ENCODE measurements around the gene NNAT.

NNAT gene

GRCh38 chr20:37494301-37494700 lies 26.7 kb upstream of the NNAT start:
- H3K27ac ChIP-seq (ENCODE audit: low read depth, low read length, poor library complexity, severe bottlenecking) = no peak overlapping the region
- no peaks in the 10 kb centered on the region for H3K79me2 ChIP-seq (ENCODE audit: insufficient read depth, low read length)
- H3K36me3 ChIP-seq (ENCODE audit: insufficient read depth, low read length) = no peaks in the 10 kb centered on the region
- no peaks in the 10 kb centered on the region for H3F3A ChIP-seq (ENCODE audit: insufficient read depth, low read length)
- no peaks in the 10 kb centered on the region for H3K9me2 ChIP-seq (ENCODE audit: low read depth, low read length)
- no peak overlapping the region for H3K4me2 ChIP-seq (ENCODE audit: low read length)
- no peaks in the 10 kb centered on the region for H4K20me1 ChIP-seq (ENCODE audit: insufficient read depth, low read length)
- no peaks in the 10 kb centered on the region for H3K27me3 ChIP-seq (ENCODE audit: insufficient read depth, low read length)
- no peaks in the 10 kb centered on the region for H3K9me3 ChIP-seq (ENCODE audit: low read length)
- H2AFZ ChIP-seq (ENCODE audit: low read length) = no peak overlapping the region
- no peak for TF ChIP-seq CTCF (IDR thresholded peaks at IDR 0.05; ENCODE audit: low read length)
- TF ChIP-seq EZH2 (IDR thresholded peaks at IDR 0.05; ENCODE audit: borderline replicate concordance, low read length) = no peak
- no peak overlapping the region for H3K9ac ChIP-seq (ENCODE audit: low read length)
- no peaks in the 10 kb centered on the region for H3K4me1 ChIP-seq (ENCODE audit: insufficient read depth, low read length, severe bottlenecking)
- no peak overlapping the region for H3K4me3 ChIP-seq (ENCODE audit: low read depth, low read length, poor library complexity, severe bottlenecking)

GRCh38 chr20:37494796-37495195 lies 26.3 kb upstream of the NNAT start:
- Histone ChIP-seq H3K4me2 (ENCODE audit: low read length) (no peak overlapping the region), H3K9ac (ENCODE audit: low read length) (no peak overlapping the region), H3K27ac (ENCODE audit: low read depth, low read length, poor library complexity, severe bottlenecking) (no peak overlapping the region), H3K4me3 (ENCODE audit: low read depth, low read length, poor library complexity, severe bottlenecking) (no peak overlapping the region), H3K36me3 (ENCODE audit: insufficient read depth, low read length) (no peaks in the 10 kb centered on the region), H3K79me2 (ENCODE audit: insufficient read depth, low read length) (no peaks in the 10 kb centered on the region), H3F3A (ENCODE audit: insufficient read depth, low read length) (no peaks in the 10 kb centered on the region), H3K4me1 (ENCODE audit: insufficient read depth, low read length, severe bottlenecking) (no peaks in the 10 kb centered on the region), H3K9me3 (ENCODE audit: low read length) (no peaks in the 10 kb centered on the region), H3K9me2 (ENCODE audit: low read depth, low read length) (no peaks in the 10 kb centered on the region), H3K27me3 (ENCODE audit: insufficient read depth, low read length) (no peaks in the 10 kb centered on the region), H4K20me1 (ENCODE audit: insufficient read depth, low read length) (no peaks in the 10 kb centered on the region), H2AFZ (ENCODE audit: low read length) (no peak overlapping the region)
- TF ChIP-seq EZH2 (IDR thresholded peaks at IDR 0.05; ENCODE audit: borderline replicate concordance, low read length) = no peak
- TF ChIP-seq CTCF (IDR thresholded peaks at IDR 0.05; ENCODE audit: low read length) = no peak

GRCh38 chr20:37498066-37498665 lies 22.9 kb upstream of the NNAT start:
- TF ChIP-seq CTCF (IDR thresholded peaks at IDR 0.05; ENCODE audit: low read length) (no peak), EZH2 (IDR thresholded peaks at IDR 0.05; ENCODE audit: borderline replicate concordance, low read length) (no peak)
- Histone ChIP-seq H3K9ac (ENCODE audit: low read length) (no peak overlapping the region), H3K9me2 (ENCODE audit: low read depth, low read length) (no peaks in the 10 kb centered on the region), H3F3A (ENCODE audit: insufficient read depth, low read length) (no peaks in the 10 kb centered on the region), H3K4me3 (ENCODE audit: low read depth, low read length, poor library complexity, severe bottlenecking) (no peak overlapping the region), H3K9me3 (ENCODE audit: low read length) (no peaks in the 10 kb centered on the region), H4K20me1 (ENCODE audit: insufficient read depth, low read length) (no peaks in the 10 kb centered on the region), H3K4me1 (ENCODE audit: insufficient read depth, low read length, severe bottlenecking) (no peaks in the 10 kb centered on the region), H3K27me3 (ENCODE audit: insufficient read depth, low read length) (no peaks in the 10 kb centered on the region), H3K79me2 (ENCODE audit: insufficient read depth, low read length) (no peaks in the 10 kb centered on the region), H3K27ac (ENCODE audit: low read depth, low read length, poor library complexity, severe bottlenecking) (no peak overlapping the region), H3K4me2 (ENCODE audit: low read length) (no peak overlapping the region), H2AFZ (ENCODE audit: low read length) (no peak overlapping the region), H3K36me3 (ENCODE audit: insufficient read depth, low read length) (no peaks in the 10 kb centered on the region)

Measured in OCI-LY1 (cell line).